Bronchial epithelial cell (primary cell): ENCODE results near the gene LRRC61. TPM values are rescaled to one million over a fixed set of nuclear protein-coding genes. Genes with fewer than 3 reads are reported as not detected.
A peak's percentile ranks its signal among the peaks of the same experiment; 100 is the strongest.
"Not testable (repeated sequence)": the region's sequence is repeated elsewhere in the genome, so short reads cannot be mapped to it uniquely, and the experiment has no call there.

Experiments used
- DNase-seq: peaks from one replicate; pipeline ENCODE4 v3.0.0-alpha.2; 2010; ENCODE audit warnings: low read depth
- FAIRE-seq: peaks from 2 replicates; lab custom pipeline; 2011; peaks lifted over from hg19 to GRCh38; lab: Jason Lieb, UNC
- H3K27me3 ChIP-seq: 2 replicates; pipeline ENCODE4 v1.5.1; 2011; ENCODE audit warnings: low read length; ENCODE audit not compliant: control insufficient read depth, insufficient read depth
- H3K36me3 ChIP-seq: 2 replicates; pipeline ENCODE4 v1.5.1; 2011; ENCODE audit warnings: low read length; ENCODE audit not compliant: control insufficient read depth, insufficient read depth
- H3K4me3 ChIP-seq: 2 replicates; pipeline ENCODE4 v1.5.1; 2011; ENCODE audit warnings: mild to moderate bottlenecking, low read depth, low read length, control low read depth
- CTCF ChIP-seq: IDR thresholded peaks from 2 replicates; pipeline ENCODE4 v1.5.1; 2011; ENCODE audit warnings: mild to moderate bottlenecking, moderate library complexity, low read length, control low read depth, inconsistent platforms; ENCODE audit not compliant: insufficient read depth, severe bottlenecking
- total RNA-seq: library from RNA; depleted of rRNA; stranded (reverse); fragments of >200 nt; gene quantifications from 2 replicates; pipeline ENCODE4 v1.2.1, GENCODE V29; 2014

The LRRC61 gene
- total RNA-seq, 1 donor from 2014 or later, result 7.6 TPM

- H3K27me3 ChIP-seq, DNase-seq, H3K4me3 ChIP-seq, FAIRE-seq, H3K36me3 ChIP-seq: not testable (repeated sequence)
Observed at GRCh38 chr7:150295027-150295426, 28.1 kb upstream of the LRRC61 start.

- FAIRE-seq, result not testable (repeated sequence)
Observed at GRCh38 chr7:150295614-150296013, 27.5 kb upstream of the LRRC61 start.

GRCh38 chr7:150296802-150297201 is 26.4 kb upstream of the LRRC61 start:
- not testable (repeated sequence) for H3K27me3 ChIP-seq, FAIRE-seq, H3K36me3 ChIP-seq, DNase-seq, H3K4me3 ChIP-seq

More at GRCh38 chr7:150295614-150296013, 27.5 kb upstream of the LRRC61 start:
- not testable (repeated sequence) for H3K36me3 ChIP-seq, DNase-seq, H3K4me3 ChIP-seq, H3K27me3 ChIP-seq

- not testable (repeated sequence) for FAIRE-seq, H3K36me3 ChIP-seq, DNase-seq, H3K4me3 ChIP-seq, H3K27me3 ChIP-seq
Observed at GRCh38 chr7:150297978-150298377, 25.2 kb upstream of the LRRC61 start.

- not testable (repeated sequence) for FAIRE-seq, H3K4me3 ChIP-seq, H3K27me3 ChIP-seq, H3K36me3 ChIP-seq
- peak; percentile 66 for DNase-seq
Observed at GRCh38 chr7:150302908-150303310, 20.2 kb upstream of the LRRC61 start.

- not testable (repeated sequence) for H3K36me3 ChIP-seq, H3K4me3 ChIP-seq, DNase-seq, H3K27me3 ChIP-seq, FAIRE-seq
Observed at GRCh38 chr7:150304499-150305258, 18.5 kb upstream of the LRRC61 start.

- DNase-seq, H3K36me3 ChIP-seq, FAIRE-seq, H3K4me3 ChIP-seq, H3K27me3 ChIP-seq: not testable (repeated sequence)
Observed at GRCh38 chr7:150305259-150305902, 17.8 kb upstream of the LRRC61 start.

GRCh38 chr7:150305903-150306284 is 17.3 kb upstream of the LRRC61 start:
- not testable (repeated sequence) for FAIRE-seq, DNase-seq, H3K36me3 ChIP-seq, H3K27me3 ChIP-seq, H3K4me3 ChIP-seq

GRCh38 chr7:150306377-150306776 is 16.8 kb upstream of the LRRC61 start:
- H3K36me3 ChIP-seq, H3K4me3 ChIP-seq, DNase-seq, FAIRE-seq, H3K27me3 ChIP-seq: not testable (repeated sequence)

- H3K36me3 ChIP-seq, result no peaks in the 10 kb centered on the region
- FAIRE-seq (no peak), DNase-seq (no peak)
- no peak for TF ChIP-seq CTCF
- H3K4me3 ChIP-seq, result no peak overlapping the region
- no peaks in the 10 kb centered on the region for H3K27me3 ChIP-seq
Observed at GRCh38 chr7:150307129-150307528, 16.0 kb upstream of the LRRC61 start.
